HG02852 (cell line): ENCODE results near the gene OR2AT4.

Experiments
- ATAC-seq: cut with Tn5 transposase; IDR thresholded peaks from one replicate; pipeline ENCODE4 v1.9.1; 2021; ENCODE audit warnings: mild to moderate bottlenecking, moderate library complexity; ENCODE audit not compliant: unreplicated experiment

OR2AT4 gene

GRCh38 chr11:75031771-75032549, 64.7 kb downstream of the OR2AT4 start:
- no peak for ATAC-seq
